Activated CD4-positive, alpha-beta memory T cell treated with anti-CD3 and anti-CD28 coated beads, Interleukin-2, amount 10 ng/mL, durations not matched to agents 7 days and 5 days (primary cell): ENCODE data around the gene TSHZ2. TPM values are rescaled to one million over a fixed set of nuclear protein-coding genes. Genes with fewer than 3 reads are reported as not detected.
A peak's percentile ranks its signal among the peaks of the same experiment; 100 is the strongest.

Experiments
- CTCF ChIA-PET: fragments of 350-600 bp; sonication (Branson Sonifier 250); formaldehyde crosslinking; loops from one replicate; lab custom pipeline; 2021; ENCODE audit warnings: antibody characterized with exemption, inconsistent platforms; lab: Charles Lee
- POLR2A ChIA-PET: fragments of 350-600 bp; sonication (Branson Sonifier 250); formaldehyde crosslinking; loops from one replicate; lab custom pipeline; 2021; ENCODE audit warnings: antibody characterized with exemption; lab: Charles Lee
- DNase-seq: peaks from one replicate; pipeline ENCODE4 v3.0.0-alpha.2; 2020
- H3K27ac Mint-ChIP-seq: one replicate; pipeline ENCODE4 v1.8.0; 2021; ENCODE audit warnings: mild to moderate bottlenecking, mixed read lengths
- H3K27me3 Mint-ChIP-seq: one replicate; pipeline ENCODE4 v1.8.0; 2021; ENCODE audit warnings: mixed read lengths
- H3K36me3 Mint-ChIP-seq: one replicate; pipeline ENCODE4 v1.8.0; 2021; ENCODE audit warnings: low read depth, mixed read lengths
- H3K4me1 Mint-ChIP-seq: one replicate; pipeline ENCODE4 v1.8.0; 2021; ENCODE audit warnings: mixed read lengths
- H3K4me3 Mint-ChIP-seq: one replicate; pipeline ENCODE4 v1.8.0; 2021; ENCODE audit warnings: mild to moderate bottlenecking, mixed read lengths
- H3K9me3 Mint-ChIP-seq: one replicate; pipeline ENCODE4 v1.8.0; 2021; ENCODE audit warnings: mixed read lengths
- total RNA-seq, 2 experiments: library from RNA; stranded (reverse); gene quantifications; one replicate each; pipeline ENCODE4 v1.2.3, GENCODE V29; 2021

The TSHZ2 gene
- total RNA-seq, 2 experiments from 2014 or later: 5.4 to 7.1 TPM

DNA sequence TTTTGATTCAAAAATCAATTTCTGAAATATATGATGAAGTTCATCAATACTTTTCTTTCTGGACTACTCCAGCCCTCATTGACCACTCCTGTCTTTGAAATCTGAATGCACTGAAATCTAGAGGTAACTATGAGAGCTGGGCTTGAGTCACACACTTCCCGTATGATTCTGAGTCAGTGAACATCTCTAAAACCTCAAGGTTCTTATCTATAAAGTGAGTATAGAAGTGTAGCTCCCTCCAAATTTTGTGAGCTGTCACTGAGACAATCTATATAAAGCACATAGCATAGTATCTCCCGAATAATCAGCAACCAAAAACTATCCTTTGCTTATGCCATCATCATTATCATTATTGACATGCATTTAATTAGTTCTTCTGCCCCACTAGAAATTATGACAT is 182.4 kb downstream of the TSHZ2 start:
- Mint-ChIP-seq H3K36me3 (no peaks in the 10 kb centered on the region), H3K4me3 (no peak overlapping the region), H3K27me3 (no peaks in the 10 kb centered on the region), H3K9me3 (no peaks in the 10 kb centered on the region), H3K4me1 (peaks cover 16% of the 10 kb centered on the region), H3K27ac (no peak overlapping the region)
- DNase-seq: no peak
- CTCF ChIA-PET: interaction anchor here (1.1 to 1.3 kb wide), 2 partner anchors 11 to 62 kb away, joined by 3 read pairs; no protein-coding TSS in a partner anchor
- POLR2A ChIA-PET: interaction anchor here (1.2 kb wide), 1 partner anchor 8 kb away, joined by 4 read pairs; no protein-coding TSS in a partner anchor

GRCh38 chr20:53157443-53158408 is 185.6 kb downstream of the TSHZ2 start:
- Mint-ChIP-seq H3K27me3 (no peaks in the 10 kb centered on the region), H3K36me3 (no peaks in the 10 kb centered on the region), H3K4me3 (no peak overlapping the region), H3K9me3 (no peaks in the 10 kb centered on the region), H3K27ac (no peak overlapping the region), H3K4me1 (peaks cover 20% of the 10 kb centered on the region)
- ChIA-PET CTCF (interaction anchor here (0.7 to 1.6 kb wide), 5 partner anchors 19 to 845 kb away, joined by 3 to 8 read pairs (median 3); no protein-coding TSS in a partner anchor), POLR2A (interaction anchor here (1.6 kb wide), 1 partner anchor 58 kb away, joined by 3 read pairs; no protein-coding TSS in a partner anchor)
- peak; percentile 46 for DNase-seq

DNA sequence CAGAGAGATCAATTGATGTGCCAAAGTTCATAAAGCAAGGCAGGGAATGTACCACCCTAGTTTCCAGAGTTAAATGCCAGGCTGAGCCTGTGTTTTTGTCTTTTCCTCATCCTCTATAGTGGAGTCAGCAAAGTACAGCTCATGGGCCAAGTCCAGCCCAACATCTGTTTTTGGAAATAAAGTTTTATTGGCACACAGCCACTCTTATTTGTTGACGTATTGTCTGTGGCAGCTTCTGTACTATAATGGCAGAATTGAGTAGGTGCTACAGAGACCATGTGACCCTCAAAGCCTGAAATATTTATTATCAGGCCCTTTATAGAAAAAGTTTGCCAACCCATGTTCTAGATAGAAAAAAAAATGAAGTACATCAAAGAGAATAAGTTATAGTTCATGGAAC is 187.0 kb downstream of the TSHZ2 start:
- Mint-ChIP-seq H3K9me3 (no peaks in the 10 kb centered on the region), H3K4me1 (peaks cover 20% of the 10 kb centered on the region), H3K27ac (no peak overlapping the region), H3K4me3 (no peak overlapping the region), H3K27me3 (no peaks in the 10 kb centered on the region), H3K36me3 (no peaks in the 10 kb centered on the region)
- ChIA-PET POLR2A (no interaction called here), CTCF (interaction anchor here (1.7 kb wide), 1 partner anchor 389 kb away, joined by 4 read pairs; no protein-coding TSS in a partner anchor)
- DNase-seq: no peak

- no peak for DNase-seq
- Mint-ChIP-seq H3K4me1 (peaks cover 9% of the 10 kb centered on the region), H3K4me3 (no peak overlapping the region), H3K9me3 (no peaks in the 10 kb centered on the region), H3K36me3 (no peaks in the 10 kb centered on the region), H3K27me3 (no peaks in the 10 kb centered on the region), H3K27ac (no peak overlapping the region)
- ChIA-PET CTCF (no interaction called here), POLR2A (no interaction called here)
Measured at GRCh38 chr20:53161073-53161472, 188.9 kb downstream of the TSHZ2 start.

GRCh38 chr20:53161473-53161872 is 189.3 kb downstream of the TSHZ2 start:
- ChIA-PET POLR2A (no interaction called here), CTCF (no interaction called here)
- H3K4me1 Mint-ChIP-seq: peaks cover 9% of the 10 kb centered on the region
- H3K27ac Mint-ChIP-seq: no peak overlapping the region
- no peaks in the 10 kb centered on the region for H3K9me3 Mint-ChIP-seq
- H3K4me3 Mint-ChIP-seq: no peak overlapping the region
- DNase-seq: no peak
- no peaks in the 10 kb centered on the region for H3K27me3 Mint-ChIP-seq
- no peaks in the 10 kb centered on the region for H3K36me3 Mint-ChIP-seq

- DNase-seq: no peak
- Mint-ChIP-seq H3K27ac (no peak overlapping the region), H3K4me1 (peaks cover 9% of the 10 kb centered on the region), H3K9me3 (no peaks in the 10 kb centered on the region), H3K27me3 (no peaks in the 10 kb centered on the region), H3K4me3 (no peak overlapping the region), H3K36me3 (no peaks in the 10 kb centered on the region)
- ChIA-PET CTCF (no interaction called here), POLR2A (no interaction called here)
Measured at GRCh38 chr20:53162251-53162835, 190.2 kb downstream of the TSHZ2 start.

- no peaks in the 10 kb centered on the region for H3K36me3 Mint-ChIP-seq
- no peaks in the 10 kb centered on the region for H3K27me3 Mint-ChIP-seq
- ChIA-PET CTCF (no interaction called here), POLR2A (no interaction called here)
- no peak overlapping the region for H3K4me3 Mint-ChIP-seq
- H3K9me3 Mint-ChIP-seq: no peaks in the 10 kb centered on the region
- DNase-seq: no peak
- H3K27ac Mint-ChIP-seq: no peak overlapping the region
- peaks cover 4% of the 10 kb centered on the region for H3K4me1 Mint-ChIP-seq
Measured at GRCh38 chr20:53163486-53163885, 191.3 kb downstream of the TSHZ2 start.

DNA sequence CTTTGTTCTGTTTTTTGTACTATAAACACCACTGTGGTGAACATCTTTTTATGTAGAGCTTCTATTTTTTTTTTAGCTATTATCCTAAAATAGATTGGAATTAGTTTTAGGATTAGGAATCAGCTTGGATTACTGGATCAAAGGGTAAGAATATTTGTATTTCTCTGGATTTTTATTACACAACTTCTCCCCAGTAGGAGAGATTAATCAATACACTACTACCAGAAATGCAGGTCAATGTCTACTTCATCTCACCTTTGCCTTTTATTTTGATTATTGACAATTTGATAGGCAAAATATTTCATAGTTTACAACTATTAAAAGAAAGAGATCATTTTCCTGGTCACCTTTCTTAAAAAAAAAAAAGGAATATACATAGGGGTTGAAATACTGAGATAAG is 191.9 kb downstream of the TSHZ2 start:
- Mint-ChIP-seq H3K9me3 (no peaks in the 10 kb centered on the region), H3K27ac (no peak overlapping the region), H3K4me3 (no peak overlapping the region), H3K4me1 (peaks cover 4% of the 10 kb centered on the region), H3K27me3 (no peaks in the 10 kb centered on the region), H3K36me3 (no peaks in the 10 kb centered on the region)
- CTCF ChIA-PET: interaction anchor here (0.6 kb wide), 1 partner anchor 715 kb away, joined by 3 read pairs; no protein-coding TSS in a partner anchor
- POLR2A ChIA-PET: no interaction called here
- DNase-seq: no peak

- POLR2A ChIA-PET: no interaction called here
- Mint-ChIP-seq H3K27me3 (no peaks in the 10 kb centered on the region), H3K27ac (no peak overlapping the region), H3K9me3 (no peaks in the 10 kb centered on the region), H3K4me3 (no peak overlapping the region), H3K36me3 (no peaks in the 10 kb centered on the region), H3K4me1 (peaks cover 4% of the 10 kb centered on the region)
- no peak for DNase-seq
- CTCF ChIA-PET: interaction anchor here (0.9 kb wide), 1 partner anchor 11 kb away, joined by 3 read pairs; no protein-coding TSS in a partner anchor
Measured at GRCh38 chr20:53165452-53165851, 193.3 kb downstream of the TSHZ2 start.

DNA sequence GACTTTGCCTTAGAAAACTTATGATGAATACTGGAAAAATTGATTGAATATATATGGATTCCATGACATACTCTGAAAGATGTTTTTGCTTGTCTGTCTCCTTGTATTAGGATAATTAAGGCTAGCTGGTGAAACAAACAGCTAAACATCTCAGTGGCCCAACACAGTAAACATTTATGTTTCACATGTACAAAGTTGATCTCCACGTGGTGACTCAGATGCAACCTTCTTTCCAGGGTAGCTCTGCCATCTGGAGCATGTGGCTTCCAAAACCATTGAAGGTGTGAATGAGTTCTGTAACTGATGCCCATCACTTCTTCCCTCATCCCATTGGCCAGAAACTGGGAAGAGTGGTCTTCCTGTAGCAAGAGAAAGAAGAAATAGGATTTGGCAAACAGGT is 196.3 kb downstream of the TSHZ2 start:
- no peak for DNase-seq
- peaks cover 2% of the 10 kb centered on the region for H3K9me3 Mint-ChIP-seq
- ChIA-PET CTCF (no interaction called here), POLR2A (no interaction called here)
- no peaks in the 10 kb centered on the region for H3K36me3 Mint-ChIP-seq
- no peak overlapping the region for H3K4me3 Mint-ChIP-seq
- H3K4me1 Mint-ChIP-seq: no peaks in the 10 kb centered on the region
- H3K27me3 Mint-ChIP-seq: no peaks in the 10 kb centered on the region
- H3K27ac Mint-ChIP-seq: no peak overlapping the region

DNA sequence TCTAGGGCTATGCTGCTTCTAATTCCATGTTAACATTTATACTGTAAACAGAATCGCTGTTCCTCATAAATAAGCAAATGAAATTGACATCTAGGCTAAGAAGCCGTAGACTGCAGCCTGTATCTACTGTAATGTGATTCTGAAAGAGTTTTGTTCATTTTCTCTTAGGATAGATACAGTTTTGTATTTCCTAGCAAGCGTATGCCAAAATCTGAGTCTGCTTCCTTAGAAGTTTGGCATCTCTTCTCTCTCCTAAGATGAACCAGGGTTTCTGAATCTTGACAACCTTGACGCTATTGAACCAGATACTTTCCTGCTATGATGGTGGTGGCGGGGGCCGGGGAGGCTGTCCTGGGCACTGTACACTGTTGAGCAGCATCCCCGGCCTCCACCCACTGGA is 198.0 kb downstream of the TSHZ2 start:
- POLR2A ChIA-PET: no interaction called here
- Mint-ChIP-seq H3K27ac (no peak overlapping the region), H3K27me3 (peaks cover 3% of the 10 kb centered on the region), H3K4me1 (no peaks in the 10 kb centered on the region), H3K4me3 (no peak overlapping the region), H3K9me3 (peaks cover 2% of the 10 kb centered on the region), H3K36me3 (no peaks in the 10 kb centered on the region)
- CTCF ChIA-PET: interaction anchor here (1.0 kb wide), 1 partner anchor 930 kb away, joined by 3 read pairs; no protein-coding TSS in a partner anchor
- DNase-seq: no peak

- ChIA-PET POLR2A (no interaction called here), CTCF (interaction anchor here (1.0 kb wide), 1 partner anchor 929 kb away, joined by 3 read pairs; no protein-coding TSS in a partner anchor)
- Mint-ChIP-seq H3K9me3 (peaks cover 2% of the 10 kb centered on the region), H3K27me3 (peaks cover 3% of the 10 kb centered on the region), H3K4me3 (no peak overlapping the region), H3K27ac (no peak overlapping the region), H3K36me3 (no peaks in the 10 kb centered on the region), H3K4me1 (no peaks in the 10 kb centered on the region)
- DNase-seq: no peak
Measured at GRCh38 chr20:53171065-53171464, 198.9 kb downstream of the TSHZ2 start.

DNA sequence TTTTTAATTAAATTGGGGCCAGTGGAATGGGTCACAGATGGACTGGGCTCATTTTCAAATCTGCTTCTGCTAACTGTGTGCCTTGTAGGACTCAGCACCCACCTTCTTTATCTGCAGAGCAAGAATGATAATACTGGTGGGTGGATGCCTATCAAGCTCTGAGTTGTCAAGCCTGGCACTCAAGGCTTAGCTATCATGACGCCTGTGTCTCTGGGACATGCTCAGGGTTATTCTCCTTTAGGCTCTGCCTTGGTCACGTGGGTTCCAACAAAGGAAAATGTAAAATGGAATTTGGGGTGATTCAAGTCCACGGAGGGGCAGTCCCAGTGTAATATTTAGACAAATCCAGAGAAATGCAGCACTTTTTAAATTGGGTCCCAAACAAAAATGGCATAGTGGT is 202.3 kb downstream of the TSHZ2 start:
- no peak overlapping the region for H3K27ac Mint-ChIP-seq
- peaks cover 4% of the 10 kb centered on the region for H3K27me3 Mint-ChIP-seq
- no peaks in the 10 kb centered on the region for H3K36me3 Mint-ChIP-seq
- H3K9me3 Mint-ChIP-seq: peaks cover 2% of the 10 kb centered on the region
- DNase-seq: no peak
- ChIA-PET POLR2A (no interaction called here), CTCF (no interaction called here)
- no peaks in the 10 kb centered on the region for H3K4me1 Mint-ChIP-seq
- no peak overlapping the region for H3K4me3 Mint-ChIP-seq
